Measurements from ENCODE around the gene NOS1.

- TF ChIP-seq CTCF (IDR thresholded peaks at IDR 0.05 in 4 of 5, conservative IDR thresholded peaks at IDR 0.05 in 1 of 5): no peak
- TF ChIP-seq POLR2A (IDR thresholded peaks at IDR 0.05): no peak
Observed at GRCh38 chr12:117321572-117321971, 39.9 kb downstream of the NOS1 start.
